Keratinocyte (primary cell): ENCODE results near the gene RBFOX2.
"Not testable (repeated sequence)": the region's sequence is repeated elsewhere in the genome, so short reads cannot be mapped to it uniquely, and the experiment has no call there.

Source experiments
- EZH2 ChIP-seq: IDR thresholded peaks from one replicate; pipeline ENCODE4 v1.6.1; 2012; ENCODE audit warnings: inconsistent platforms, mild to moderate bottlenecking, low read length, moderate library complexity
- TF ChIP-seq, protein P1 (sequence below), 3 experiments: IDR thresholded peaks in 1 of 3; conservative IDR thresholded peaks in 1 of 3; optimal IDR thresholded peaks in 1 of 3; 2 replicates in 2 of 3; 3 replicates in 1 of 3; pipeline versions ENCODE3 to v1.5.1; 2011; ENCODE audit warnings: low read length in 3 of 3, mild to moderate bottlenecking in 3 of 3, moderate library complexity in 2 of 3, control low read depth in 1 of 3, inconsistent platforms in 1 of 3; ENCODE audit not compliant: insufficient read depth in 2 of 3; ENCODE audit errors: extremely low read depth in 1 of 3

DNA sequence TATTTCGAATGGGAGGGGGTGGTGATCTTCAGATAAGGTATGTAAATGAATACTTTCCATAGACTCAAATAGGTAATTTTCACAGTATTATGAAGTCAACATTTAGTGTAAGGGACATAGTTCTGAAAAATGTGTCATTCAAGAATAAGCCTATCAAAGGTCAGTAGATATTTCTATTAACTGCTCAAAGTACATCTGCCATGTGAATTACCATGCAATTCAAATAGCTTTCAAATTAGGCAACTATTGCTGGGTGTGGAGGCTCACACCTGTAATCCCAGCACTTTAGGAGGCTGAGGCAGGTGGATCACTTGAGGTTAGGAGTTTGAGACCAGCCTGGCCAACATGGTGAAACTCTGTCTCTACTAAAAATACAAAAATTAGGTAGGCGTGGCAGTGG, 236.8 kb downstream of the RBFOX2 start:
- TF ChIP-seq, protein P1, sequence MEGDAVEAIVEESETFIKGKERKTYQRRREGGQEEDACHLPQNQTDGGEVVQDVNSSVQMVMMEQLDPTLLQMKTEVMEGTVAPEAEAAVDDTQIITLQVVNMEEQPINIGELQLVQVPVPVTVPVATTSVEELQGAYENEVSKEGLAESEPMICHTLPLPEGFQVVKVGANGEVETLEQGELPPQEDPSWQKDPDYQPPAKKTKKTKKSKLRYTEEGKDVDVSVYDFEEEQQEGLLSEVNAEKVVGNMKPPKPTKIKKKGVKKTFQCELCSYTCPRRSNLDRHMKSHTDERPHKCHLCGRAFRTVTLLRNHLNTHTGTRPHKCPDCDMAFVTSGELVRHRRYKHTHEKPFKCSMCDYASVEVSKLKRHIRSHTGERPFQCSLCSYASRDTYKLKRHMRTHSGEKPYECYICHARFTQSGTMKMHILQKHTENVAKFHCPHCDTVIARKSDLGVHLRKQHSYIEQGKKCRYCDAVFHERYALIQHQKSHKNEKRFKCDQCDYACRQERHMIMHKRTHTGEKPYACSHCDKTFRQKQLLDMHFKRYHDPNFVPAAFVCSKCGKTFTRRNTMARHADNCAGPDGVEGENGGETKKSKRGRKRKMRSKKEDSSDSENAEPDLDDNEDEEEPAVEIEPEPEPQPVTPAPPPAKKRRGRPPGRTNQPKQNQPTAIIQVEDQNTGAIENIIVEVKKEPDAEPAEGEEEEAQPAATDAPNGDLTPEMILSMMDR (optimal IDR thresholded peaks at IDR 0.05 in 1 of 3, IDR thresholded peaks at IDR 0.05 in 1 of 3, conservative IDR thresholded peaks at IDR 0.05 in 1 of 3; ENCODE audit: extremely low read depth in 1 of 3, insufficient read depth in 2 of 3, low read length in 3 of 3) = not testable (repeated sequence)
- TF ChIP-seq EZH2 = not testable (repeated sequence)
